ENCODE results near the gene ZSCAN9.

ZSCAN9 gene

GRCh38 chr6:28188111-28188979, 36.7 kb upstream of the ZSCAN9 start:
- Histone ChIP-seq H3K4me1 (ENCODE audit: insufficient read depth, low read length) (no peaks in the 10 kb centered on the region), H2AFZ (ENCODE audit: low read depth, low read length) (no peak overlapping the region), H3K9me3 (ENCODE audit: insufficient read depth, low read length, severe bottlenecking) (peaks cover 16% of the 10 kb centered on the region), H3K36me3 (ENCODE audit: insufficient read depth, low read length) (no peaks in the 10 kb centered on the region), H3K4me3 (ENCODE audit: low read depth in 1 of 2, low read length in 2 of 2) (no peak overlapping the region), H3K79me2 (ENCODE audit: insufficient read depth, low read length) (no peaks in the 10 kb centered on the region), H3K4me2 (ENCODE audit: insufficient read depth, low read length) (no peak overlapping the region), H4K20me1 (ENCODE audit: insufficient read depth, low read length) (no peaks in the 10 kb centered on the region), H3K9ac (ENCODE audit: low read depth, low read length) (no peak overlapping the region), H3K27ac (ENCODE audit: low read length) (no peak overlapping the region), H3K27me3 (ENCODE audit: insufficient read depth, low read length, poor library complexity) (no peaks in the 10 kb centered on the region)
- TF ChIP-seq, protein P1, sequence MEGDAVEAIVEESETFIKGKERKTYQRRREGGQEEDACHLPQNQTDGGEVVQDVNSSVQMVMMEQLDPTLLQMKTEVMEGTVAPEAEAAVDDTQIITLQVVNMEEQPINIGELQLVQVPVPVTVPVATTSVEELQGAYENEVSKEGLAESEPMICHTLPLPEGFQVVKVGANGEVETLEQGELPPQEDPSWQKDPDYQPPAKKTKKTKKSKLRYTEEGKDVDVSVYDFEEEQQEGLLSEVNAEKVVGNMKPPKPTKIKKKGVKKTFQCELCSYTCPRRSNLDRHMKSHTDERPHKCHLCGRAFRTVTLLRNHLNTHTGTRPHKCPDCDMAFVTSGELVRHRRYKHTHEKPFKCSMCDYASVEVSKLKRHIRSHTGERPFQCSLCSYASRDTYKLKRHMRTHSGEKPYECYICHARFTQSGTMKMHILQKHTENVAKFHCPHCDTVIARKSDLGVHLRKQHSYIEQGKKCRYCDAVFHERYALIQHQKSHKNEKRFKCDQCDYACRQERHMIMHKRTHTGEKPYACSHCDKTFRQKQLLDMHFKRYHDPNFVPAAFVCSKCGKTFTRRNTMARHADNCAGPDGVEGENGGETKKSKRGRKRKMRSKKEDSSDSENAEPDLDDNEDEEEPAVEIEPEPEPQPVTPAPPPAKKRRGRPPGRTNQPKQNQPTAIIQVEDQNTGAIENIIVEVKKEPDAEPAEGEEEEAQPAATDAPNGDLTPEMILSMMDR (IDR thresholded peaks at IDR 0.05; ENCODE audit: borderline replicate concordance, extremely low read depth, low read length, poor library complexity, severe bottlenecking) = no peak
- no peak for TF ChIP-seq EZH2 (IDR thresholded peaks at IDR 0.05; ENCODE audit: borderline replicate concordance, low read depth, low read length, severe bottlenecking)
- ATAC-seq (ENCODE audit: insufficient read depth, low read depth) (no peak), DNase-seq (no peak)

DNA sequence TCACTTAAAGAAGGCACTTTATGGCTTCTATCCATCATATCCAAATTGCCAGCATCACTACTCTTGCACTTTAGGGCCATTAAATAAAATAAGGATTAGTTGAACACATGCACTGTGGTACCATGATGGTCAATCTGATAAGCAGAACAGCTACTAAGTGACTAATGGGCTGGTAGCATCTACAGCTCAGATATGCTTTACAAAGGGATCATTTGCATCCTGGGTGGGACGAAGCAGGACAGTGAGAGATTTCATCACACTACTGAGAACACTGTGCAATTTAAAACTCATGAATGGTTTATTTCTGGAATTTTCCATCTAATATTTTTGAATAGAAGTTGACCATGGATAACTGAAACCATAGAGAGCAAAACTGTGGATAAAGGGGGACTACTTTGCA, 25.1 kb upstream of the ZSCAN9 start:
- Histone ChIP-seq H3K27me3 (ENCODE audit: insufficient read depth, low read length, poor library complexity) (no peaks in the 10 kb centered on the region), H3K36me3 (ENCODE audit: insufficient read depth, low read length) (no peaks in the 10 kb centered on the region), H4K20me1 (ENCODE audit: insufficient read depth, low read length) (no peaks in the 10 kb centered on the region), H3K27ac (ENCODE audit: low read length) (no peak overlapping the region), H3K9ac (ENCODE audit: low read depth, low read length) (no peak overlapping the region), H3K4me1 (ENCODE audit: insufficient read depth, low read length) (0 out of 2 replicates have a peak, but pooled peaks cover 4% of the 10 kb centered on the region), H3K9me3 (ENCODE audit: insufficient read depth, low read length, severe bottlenecking) (peaks cover 4% of the 10 kb centered on the region), H3K4me2 (ENCODE audit: insufficient read depth, low read length) (no peak overlapping the region), H3K79me2 (ENCODE audit: insufficient read depth, low read length) (no peaks in the 10 kb centered on the region), H2AFZ (ENCODE audit: low read depth, low read length) (no peak overlapping the region), H3K4me3 (ENCODE audit: low read depth in 1 of 2, low read length in 2 of 2) (no peak overlapping the region)
- TF ChIP-seq EZH2 (IDR thresholded peaks at IDR 0.05; ENCODE audit: borderline replicate concordance, low read depth, low read length, severe bottlenecking) = no peak
- TF ChIP-seq, protein P1 (IDR thresholded peaks at IDR 0.05; ENCODE audit: borderline replicate concordance, extremely low read depth, low read length, poor library complexity, severe bottlenecking) = no peak
- ATAC-seq (ENCODE audit: insufficient read depth, low read depth) (no peak), DNase-seq (no peak)

- Histone ChIP-seq H3K9me3 (ENCODE audit: insufficient read depth, low read length, severe bottlenecking) (peaks cover 4% of the 10 kb centered on the region), H3K4me1 (ENCODE audit: insufficient read depth, low read length) (0 out of 2 replicates have a peak, but pooled peaks cover 4% of the 10 kb centered on the region), H4K20me1 (ENCODE audit: insufficient read depth, low read length) (no peaks in the 10 kb centered on the region), H3K79me2 (ENCODE audit: insufficient read depth, low read length) (no peaks in the 10 kb centered on the region), H3K36me3 (ENCODE audit: insufficient read depth, low read length) (no peaks in the 10 kb centered on the region), H2AFZ (ENCODE audit: low read depth, low read length) (no peak overlapping the region), H3K4me3 (ENCODE audit: low read depth in 1 of 2, low read length in 2 of 2) (no peak overlapping the region), H3K9ac (ENCODE audit: low read depth, low read length) (no peak overlapping the region), H3K27ac (ENCODE audit: low read length) (no peak overlapping the region), H3K27me3 (ENCODE audit: insufficient read depth, low read length, poor library complexity) (no peaks in the 10 kb centered on the region), H3K4me2 (ENCODE audit: insufficient read depth, low read length) (no peak overlapping the region)
- no peak for TF ChIP-seq EZH2 (IDR thresholded peaks at IDR 0.05; ENCODE audit: borderline replicate concordance, low read depth, low read length, severe bottlenecking)
- TF ChIP-seq, protein P1 (IDR thresholded peaks at IDR 0.05; ENCODE audit: borderline replicate concordance, extremely low read depth, low read length, poor library complexity, severe bottlenecking) = no peak
- ATAC-seq (ENCODE audit: insufficient read depth, low read depth) (no peak), DNase-seq (no peak)
Observed at GRCh38 chr6:28203201-28203600, 21.9 kb upstream of the ZSCAN9 start.

Measured in DND-41 (cell line).